Endometrium (tissue), 2 donors: ENCODE data around the gene MARK4.

Source experiments
- FAIRE-seq: peaks from 2 replicates; lab custom pipeline; 2012; peaks lifted over from hg19 to GRCh38; lab: Jason Lieb, UNC
- donor health status: control.
- donor health status: control.

Gene MARK4

DNA sequence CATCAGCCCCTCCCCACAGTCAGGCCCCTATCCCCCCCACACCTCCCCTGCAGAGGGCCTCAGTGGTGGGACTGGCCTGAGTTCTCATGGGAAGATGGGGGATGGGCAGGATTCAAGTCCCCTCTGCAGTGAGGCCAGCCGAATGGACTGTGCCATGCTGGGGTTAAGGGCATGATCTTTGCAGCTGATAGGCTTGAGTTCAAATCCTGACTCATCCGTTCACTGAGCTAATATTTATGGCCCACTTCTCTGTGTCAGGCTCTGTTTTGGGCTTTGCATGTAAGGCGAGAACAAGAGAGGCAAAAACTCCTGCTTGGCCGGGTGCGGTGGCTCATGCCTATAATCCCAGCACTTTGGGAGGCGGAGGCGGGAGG, 20.7 kb downstream of the MARK4 start:
- FAIRE-seq = no peak

DNA sequence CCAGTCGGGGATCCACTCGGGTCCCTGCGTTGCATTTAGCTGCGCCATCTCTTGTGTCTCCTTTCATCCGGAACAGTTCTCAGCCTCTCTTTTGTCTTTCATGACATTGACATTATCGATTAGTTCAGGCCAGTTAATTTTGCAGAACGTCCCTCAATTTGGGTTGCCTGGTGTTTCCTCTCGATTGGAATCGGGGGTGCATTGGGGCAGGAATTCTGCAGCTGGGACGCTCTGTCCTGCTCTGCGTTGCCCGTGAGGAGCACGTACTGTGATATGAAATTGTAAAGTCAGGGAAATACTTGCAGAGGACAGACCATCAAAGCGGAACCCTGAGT, 22.4 kb downstream of the MARK4 start:
- FAIRE-seq = no peak

DNA sequence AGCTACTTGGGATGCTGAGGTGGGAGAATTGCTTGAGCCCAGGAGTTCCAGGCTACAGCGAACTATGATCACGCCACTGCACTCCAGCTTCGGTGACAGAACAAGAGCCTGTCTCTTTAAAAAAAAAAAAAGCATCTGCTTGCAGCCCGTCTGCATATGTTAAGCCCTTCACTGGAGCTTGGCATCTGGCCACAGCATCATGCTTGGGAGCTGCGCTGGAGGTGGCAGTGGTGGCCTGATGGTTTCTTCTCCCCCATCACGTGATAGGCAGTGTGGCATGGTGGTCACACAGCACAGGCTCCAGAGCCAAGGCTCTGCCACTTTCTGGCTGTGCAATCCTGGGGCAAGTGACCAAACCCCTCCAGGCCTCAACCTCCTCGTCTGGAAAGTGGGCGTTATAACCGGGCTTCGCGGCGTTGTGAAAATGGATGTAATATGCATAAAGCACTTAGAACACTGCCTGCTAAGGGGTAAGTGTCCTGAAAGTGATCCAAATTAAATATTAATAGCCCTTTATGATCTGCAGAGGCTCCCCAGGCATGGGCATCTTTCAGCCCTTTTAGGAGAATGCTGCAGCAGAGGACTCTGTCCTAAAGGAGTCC, 24.4 kb downstream of the MARK4 start:
- FAIRE-seq = no peak

DNA sequence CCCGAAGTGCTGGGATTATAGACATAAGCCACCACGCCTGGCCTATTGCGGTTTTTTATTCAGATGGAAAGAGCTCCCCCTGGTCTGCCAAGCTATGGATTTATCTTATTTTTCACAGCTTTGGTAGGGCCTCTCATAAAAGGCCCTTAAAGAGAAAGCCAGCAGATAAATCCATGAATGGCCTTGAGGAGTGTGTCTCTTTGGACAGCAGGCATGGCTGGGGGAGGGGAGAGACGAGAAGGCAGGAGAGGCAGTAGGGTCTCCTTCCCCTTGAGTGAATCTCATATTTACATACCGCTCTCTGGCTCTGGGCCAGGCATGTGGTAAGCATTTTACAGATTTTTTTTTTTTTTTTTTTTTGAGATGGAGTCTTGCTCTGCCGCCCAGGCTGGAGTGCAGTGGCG, 25.2 kb downstream of the MARK4 start:
- FAIRE-seq = no peak

DNA sequence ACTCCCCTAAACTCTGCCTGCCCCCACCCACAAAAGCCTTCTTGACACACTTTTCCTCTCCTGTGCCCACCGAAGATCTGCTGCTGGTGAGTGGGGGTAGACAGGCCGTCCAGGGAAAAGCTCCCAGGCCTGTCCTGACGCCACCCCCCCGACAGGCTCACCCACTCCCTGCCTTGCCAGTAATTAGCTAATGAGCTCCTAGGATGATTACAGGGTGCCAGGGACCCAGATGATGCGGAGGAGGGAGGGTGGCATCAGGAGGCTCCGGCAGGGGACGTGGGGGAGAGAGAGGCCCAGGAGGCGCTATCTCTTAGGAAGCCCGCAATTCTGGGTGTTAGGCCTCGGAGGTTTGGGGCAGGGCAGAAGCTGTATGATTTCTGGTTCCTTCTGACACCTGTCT, 27.0 kb downstream of the MARK4 start:
- no peak for FAIRE-seq

DNA sequence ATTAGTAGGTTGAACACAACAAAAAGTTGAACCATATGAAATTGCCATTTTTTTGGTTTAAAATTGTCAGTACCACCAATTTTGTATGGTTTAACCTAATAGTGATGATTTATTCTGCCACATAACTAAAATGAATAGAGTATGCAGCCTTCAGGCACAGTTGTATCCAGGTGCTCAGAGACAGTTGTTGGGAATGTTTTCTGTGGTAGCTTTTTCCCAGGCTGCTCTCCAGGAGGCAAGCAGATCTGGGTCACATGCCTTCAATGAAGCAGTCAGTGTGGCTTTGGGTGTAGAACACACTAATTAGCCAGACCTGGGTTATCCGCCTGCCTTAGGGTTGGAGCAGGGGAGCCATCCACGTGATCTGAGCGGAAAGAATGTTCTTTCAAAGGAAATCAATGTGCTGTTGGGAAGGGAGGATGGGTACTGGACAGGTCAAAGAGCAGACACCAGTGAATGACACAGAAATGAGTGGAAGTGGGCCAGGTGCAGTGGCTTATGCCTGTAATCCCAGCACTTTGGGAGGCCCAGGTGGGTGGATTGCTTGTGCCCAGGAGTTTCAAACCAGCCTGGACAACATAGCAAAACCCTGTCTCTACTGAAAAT, 28.6 kb downstream of the MARK4 start:
- FAIRE-seq = no peak

DNA sequence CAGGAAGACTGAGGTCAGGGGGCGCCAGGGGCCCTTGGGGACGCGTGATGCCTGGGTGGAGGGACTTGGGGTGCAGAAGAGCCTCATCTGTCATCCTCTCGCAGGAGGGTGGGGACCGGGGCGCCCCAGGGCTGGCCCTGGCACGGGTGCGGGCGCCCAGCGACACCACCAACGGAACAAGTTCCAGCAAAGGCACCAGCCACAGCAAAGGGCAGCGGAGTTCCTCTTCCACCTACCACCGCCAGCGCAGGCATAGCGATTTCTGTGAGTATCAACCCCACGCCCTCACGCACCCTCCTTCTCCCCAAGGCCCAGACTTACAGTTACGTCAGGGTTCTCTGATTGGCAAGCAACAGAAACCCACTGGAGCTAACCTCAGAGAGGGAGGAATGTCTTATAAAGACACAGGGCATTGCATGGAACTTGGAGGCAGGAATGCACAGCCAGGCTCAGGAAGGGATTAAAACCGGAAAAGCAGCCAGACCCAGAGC, 29.4 kb downstream of the MARK4 start:
- FAIRE-seq = no peak

DNA sequence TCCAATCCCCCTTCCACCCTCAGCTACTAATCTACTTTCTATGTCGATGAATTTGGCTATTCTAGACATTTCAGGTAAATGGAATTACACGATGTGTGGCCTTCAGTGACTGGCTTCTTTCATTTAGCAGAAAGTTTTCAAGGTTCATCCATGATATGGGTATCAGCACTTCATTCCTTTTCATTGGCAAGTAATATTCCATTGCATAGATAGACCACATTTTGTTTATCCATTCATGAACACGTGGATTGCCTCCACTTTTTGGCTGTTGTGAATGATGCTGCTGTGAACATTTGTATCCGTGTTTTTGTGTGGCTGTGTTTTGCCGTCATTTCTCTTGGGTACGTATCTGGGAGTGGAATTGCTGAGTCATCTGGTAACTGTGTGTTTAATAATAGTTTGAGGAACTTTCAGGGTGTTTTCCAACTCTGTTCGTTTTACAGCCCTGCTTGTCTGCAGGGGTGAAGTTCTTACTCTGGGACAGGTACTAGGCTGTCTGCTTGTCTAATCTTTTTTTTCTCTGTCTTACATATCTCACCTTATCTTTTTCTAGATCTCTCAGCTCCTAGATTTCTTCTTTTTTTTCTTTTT, 32.5 kb downstream of the MARK4 start:
- no peak for FAIRE-seq

DNA sequence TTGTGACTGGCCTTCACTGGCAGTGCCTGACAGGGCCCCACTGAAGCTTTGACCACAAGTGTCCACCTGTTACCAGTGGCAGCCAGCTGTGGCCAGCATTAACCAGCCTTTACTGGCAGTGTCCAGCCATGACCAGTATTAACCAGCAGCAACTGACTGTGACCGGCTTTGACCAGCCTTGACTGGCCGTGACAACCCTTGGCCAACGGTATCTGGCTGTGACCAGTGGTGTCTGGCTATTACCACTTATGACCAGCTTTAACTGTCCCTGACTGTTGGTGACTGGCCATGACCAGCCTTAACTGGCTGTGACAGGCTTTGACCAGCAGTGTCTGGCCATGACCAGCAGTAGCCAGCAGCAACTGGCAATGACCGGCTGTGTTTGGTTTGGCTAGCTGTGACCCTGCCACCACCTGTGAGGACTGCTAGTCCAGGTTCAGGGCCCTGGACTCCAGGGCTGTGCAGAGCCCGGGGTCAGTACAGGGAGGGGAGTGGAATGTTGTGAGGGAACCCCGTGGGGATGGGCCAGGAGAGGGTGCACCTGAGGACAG, 39.4 kb downstream of the MARK4 start:
- no peak for FAIRE-seq

DNA sequence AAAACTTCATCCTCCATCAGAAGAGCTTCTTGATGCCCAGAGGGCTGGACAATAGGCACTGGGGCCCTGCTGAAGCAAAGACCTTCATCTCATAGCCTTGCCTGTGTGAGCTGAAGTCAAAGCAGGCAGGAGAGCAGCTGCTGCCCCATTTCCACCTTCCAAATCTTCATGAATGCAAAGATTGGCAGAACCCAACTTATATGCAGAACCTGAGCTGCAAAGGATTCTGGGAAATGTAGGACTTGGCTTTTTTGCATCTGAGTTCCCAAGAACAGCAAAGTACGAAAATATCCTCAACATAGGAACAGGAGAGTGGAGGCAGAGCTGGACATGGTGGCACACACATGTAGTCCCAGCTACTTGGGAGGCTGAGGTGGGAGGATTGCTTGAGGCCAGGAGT, 40.8 kb downstream of the MARK4 start:
- no peak for FAIRE-seq

DNA sequence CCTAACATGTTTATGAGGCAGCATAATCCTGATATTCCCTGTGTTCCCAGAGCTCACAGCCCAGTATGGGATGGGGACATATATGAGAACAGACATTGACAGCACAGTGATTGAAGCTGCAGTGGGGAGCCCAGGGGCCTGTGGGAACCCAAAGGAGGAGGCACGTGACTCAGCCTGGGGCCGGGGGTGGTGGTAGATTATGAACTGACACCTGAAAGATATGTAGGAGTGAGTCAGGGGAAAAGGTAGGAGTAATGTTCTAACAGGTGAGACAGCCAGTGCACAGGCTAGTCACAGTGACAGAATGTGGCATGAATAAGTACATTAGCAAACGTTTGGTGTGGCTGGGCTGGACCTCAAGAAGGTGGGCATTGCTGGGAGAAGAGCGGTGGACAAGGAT, 42.6 kb downstream of the MARK4 start:
- no peak for FAIRE-seq

DNA sequence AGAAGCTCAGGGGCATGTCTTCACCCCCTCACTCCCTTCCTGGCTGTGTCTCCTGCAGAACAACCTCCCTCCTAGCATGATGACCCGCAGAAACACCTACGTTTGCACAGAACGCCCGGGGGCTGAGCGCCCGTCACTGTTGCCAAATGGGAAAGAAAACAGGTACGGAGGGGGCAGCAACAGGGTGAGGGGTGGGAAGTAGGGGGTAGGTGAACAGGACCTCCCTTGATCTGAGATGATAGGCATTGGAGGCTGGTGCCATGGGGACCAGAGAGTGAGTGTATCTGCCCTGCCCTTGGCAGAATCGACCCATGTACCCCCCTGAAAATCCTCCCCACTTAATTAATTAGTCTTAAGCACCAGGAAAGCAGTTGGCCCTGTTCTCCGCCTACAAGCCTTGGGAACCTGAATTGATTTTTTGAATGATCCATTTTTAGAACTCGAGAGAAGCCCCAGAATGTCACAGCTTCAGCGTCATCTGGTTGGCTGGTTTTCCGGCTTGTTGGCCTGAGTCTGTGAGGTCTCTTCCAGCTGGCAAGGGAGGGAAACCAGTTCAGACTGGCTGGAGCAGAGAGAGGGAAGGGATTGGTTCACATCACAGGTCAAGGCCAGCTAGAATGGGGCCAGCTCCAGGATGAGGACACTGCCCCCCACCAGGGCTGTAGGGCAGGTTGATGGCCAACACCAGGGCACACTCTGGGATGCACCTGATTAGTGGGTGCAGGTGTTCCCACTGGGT, 43.4 kb downstream of the MARK4 start:
- FAIRE-seq = no peak

DNA sequence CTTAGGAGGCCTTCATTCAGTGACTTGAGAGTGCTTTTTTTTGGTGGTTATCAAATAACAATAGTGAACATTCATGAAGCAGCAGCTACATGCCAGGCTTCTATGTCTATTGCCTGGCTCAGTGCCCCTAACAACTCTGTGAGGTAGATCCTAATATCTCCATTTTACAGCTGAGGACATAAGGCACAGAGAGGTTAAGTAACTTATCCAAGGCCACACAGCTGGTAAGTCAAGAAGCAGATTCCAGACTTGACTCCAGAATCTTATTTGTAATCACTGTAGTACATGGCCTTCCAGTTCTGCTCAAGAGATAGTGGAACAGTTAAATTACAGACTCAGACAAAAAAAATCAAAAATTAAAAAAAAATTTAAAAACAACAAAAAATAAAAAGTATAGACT, 44.8 kb downstream of the MARK4 start:
- FAIRE-seq = no peak

DNA sequence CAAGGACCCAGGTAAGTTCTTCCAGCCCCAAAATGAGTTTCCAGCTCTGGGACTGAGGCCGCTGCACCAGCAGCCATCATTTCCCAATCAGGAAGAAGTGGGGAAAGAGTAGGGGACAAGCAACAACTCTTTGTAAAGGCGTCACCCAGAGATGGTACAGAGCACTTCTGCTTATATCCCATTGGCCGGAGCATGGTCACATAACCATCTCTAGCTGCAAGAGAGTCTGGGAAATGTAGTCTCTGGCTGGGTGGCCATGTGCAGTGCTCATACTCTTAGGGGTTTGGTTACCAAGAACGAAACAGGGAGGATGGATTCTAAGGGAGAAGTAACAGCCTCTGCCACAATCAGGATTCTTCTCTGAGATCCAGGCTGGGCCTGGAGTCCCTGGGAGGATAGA, 45.3 kb downstream of the MARK4 start:
- FAIRE-seq = no peak

DNA sequence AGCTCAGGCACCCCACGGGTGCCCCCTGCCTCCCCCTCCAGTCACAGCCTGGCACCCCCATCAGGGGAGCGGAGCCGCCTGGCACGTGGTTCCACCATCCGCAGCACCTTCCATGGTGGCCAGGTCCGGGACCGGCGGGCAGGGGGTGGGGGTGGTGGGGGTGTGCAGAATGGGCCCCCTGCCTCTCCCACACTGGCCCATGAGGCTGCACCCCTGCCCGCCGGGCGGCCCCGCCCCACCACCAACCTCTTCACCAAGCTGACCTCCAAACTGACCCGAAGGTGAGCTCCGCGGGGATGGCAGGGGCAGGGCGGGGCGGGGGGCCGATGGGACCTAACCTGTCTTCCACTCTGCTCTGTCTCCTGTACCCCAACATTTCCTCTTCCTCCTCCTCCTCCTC, 46.6 kb downstream of the MARK4 start:
- FAIRE-seq = no peak

DNA sequence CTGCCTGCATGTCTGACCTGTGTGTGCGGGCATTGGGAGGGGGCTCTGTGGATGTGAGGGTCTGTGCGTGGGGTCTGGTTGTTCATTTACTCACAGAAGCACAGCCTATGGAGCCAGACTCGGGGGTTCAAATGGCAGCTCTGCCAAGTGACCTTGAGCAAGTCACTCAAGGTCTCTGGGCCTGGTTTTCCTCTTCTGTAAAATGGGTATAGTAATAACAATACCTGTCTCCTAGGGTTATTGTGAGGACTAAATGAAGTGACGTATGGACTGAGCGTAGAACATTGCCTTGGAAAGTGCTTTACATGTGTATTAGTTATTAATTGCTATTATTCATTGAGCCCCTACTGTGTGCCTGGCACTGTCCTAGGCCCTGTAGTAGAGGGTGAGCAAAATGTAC, 47.2 kb downstream of the MARK4 start:
- FAIRE-seq = no peak

DNA sequence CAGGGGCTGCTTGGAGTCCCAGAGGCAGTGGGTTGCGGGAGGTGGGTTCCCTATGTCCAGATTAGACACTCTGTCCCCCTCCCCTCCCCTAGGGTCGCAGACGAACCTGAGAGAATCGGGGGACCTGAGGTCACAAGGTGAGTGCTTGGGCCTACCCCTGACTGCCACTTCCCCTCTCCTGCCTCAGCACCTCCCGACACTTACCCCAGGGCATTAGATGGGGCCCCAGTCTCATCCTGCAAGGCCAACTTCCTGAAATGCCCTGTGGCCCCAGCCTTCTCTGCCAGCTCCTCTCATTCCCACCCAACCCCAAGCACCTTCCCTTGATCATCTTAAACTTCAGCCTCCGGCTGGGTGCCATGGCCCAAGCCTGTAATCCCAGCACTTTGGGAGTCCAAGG, 48.6 kb downstream of the MARK4 start:
- FAIRE-seq = no peak

DNA sequence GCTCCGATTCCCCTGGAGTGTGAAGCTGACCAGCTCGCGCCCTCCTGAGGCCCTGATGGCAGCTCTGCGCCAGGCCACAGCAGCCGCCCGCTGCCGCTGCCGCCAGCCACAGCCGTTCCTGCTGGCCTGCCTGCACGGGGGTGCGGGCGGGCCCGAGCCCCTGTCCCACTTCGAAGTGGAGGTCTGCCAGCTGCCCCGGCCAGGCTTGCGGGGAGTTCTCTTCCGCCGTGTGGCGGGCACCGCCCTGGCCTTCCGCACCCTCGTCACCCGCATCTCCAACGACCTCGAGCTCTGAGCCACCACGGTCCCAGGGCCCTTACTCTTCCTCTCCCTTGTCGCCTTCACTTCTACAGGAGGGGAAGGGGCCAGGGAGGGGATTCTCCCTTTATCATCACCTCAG, 51.3 kb downstream of the MARK4 start:
- no peak for FAIRE-seq

DNA sequence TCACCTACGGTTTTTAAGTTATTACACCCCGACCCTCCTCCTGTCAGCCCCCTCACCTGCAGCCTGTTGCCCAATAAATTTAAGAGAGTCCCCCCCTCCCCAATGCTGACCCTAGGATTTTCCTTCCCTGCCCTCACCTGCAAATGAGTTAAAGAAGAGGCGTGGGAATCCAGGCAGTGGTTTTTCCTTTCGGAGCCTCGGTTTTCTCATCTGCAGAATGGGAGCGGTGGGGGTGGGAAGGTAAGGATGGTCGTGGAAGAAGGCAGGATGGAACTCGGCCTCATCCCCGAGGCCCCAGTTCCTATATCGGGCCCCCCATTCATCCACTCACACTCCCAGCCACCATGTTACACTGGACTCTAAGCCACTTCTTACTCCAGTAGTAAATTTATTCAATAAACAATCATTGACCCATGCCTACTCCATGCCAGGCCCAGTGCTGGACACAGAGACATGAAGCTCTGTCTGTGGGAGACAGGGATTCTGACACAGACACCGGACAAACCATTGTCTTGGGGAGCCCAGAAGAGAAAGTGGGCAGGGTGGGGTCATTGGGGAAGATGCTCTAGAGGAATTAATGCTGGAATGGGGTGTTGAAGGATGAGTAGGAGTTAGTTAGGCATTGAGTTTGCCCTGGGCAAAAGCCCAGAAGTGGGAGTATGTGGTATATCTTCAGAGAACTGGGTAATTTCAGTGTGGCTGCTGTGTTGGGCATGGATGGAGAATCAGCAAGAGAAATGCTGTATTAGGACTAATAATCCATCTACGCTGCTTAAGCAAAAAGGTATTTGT, 52.4 kb downstream of the MARK4 start:
- FAIRE-seq = no peak

DNA sequence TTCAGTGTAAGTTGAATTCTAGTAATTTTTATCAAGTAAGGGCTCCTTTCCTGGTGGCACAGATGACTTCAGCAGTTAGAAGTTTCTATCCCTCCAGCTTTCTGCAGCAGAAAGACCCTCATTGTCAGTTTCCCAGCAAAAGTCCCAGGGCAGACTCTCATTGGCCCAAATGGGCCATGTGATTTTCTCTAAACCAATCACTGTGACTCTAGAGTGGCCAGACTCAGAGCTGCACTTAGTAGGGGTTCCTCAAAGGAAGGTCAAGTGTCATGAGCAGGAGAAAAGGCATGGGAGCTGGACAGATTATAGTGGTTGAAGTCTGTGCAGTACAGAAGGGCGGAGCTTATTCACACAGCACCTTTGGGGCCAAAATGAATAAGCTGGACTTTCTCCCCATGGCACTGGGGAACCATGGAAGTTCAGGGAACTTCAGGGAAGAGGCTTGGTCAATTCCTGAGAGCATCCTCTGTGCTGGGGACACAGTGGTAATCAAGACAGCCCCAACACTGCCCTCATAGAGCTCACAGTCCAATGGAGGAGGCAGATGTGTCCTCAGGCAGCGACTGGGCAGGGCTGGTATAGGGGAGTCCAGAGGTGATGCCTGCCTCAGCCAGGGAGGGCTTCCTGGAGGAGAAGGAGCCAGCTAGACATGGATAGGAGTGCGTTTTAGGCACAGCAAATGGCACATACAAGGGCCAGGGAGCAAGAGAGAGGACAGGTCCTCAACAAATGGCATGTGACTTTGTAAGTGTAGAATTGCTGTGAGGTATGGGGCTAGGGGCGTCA, 53.3 kb downstream of the MARK4 start:
- no peak for FAIRE-seq

DNA sequence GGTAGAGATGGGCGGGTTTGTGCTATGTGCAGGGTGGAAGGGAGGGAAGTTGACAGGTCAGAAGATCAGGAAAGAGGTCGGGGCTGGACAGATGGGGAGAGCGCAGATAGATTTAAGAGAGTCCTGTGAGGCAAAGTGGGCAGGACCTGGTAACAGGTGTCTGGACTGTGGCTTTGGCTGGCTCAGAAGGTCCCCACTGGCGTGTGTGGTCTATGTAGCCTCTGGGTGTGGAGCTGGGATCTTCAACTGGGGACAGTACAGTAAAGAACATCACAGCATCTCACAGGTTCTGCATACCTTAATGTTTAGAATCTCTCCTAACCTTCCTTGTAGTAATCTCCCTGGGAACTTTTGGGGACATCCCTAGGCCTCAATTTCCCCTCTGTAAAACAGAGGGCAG, 53.9 kb downstream of the MARK4 start:
- no peak for FAIRE-seq

DNA sequence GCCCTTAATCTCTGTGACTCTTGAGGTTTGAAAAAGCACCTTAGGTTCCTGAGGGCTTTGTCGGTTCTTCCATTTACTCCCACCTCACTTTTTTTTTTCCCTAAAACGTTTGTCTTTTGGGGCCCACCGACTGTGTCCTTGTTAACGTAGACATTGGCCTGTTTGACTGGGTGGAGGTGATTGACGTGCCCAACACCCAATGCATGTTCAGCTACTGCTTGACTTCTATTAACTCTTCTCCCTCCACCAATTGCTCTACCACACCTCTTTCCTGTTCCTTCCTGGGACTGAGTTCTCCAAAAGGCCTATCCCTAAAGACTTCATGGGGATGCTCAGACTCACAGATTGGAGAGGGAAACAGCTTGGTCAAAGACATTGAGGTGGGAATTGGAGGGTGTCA, 54.4 kb downstream of the MARK4 start:
- no peak for FAIRE-seq
